HG02884 (cell line): ENCODE results near the gene MAPK8IP1.

Source experiments
- ATAC-seq: cut with Tn5 transposase; IDR thresholded peaks from one replicate; pipeline ENCODE4 v1.9.1; 2021; ENCODE audit warnings: mild to moderate bottlenecking, moderate library complexity; ENCODE audit not compliant: unreplicated experiment

Gene MAPK8IP1

DNA sequence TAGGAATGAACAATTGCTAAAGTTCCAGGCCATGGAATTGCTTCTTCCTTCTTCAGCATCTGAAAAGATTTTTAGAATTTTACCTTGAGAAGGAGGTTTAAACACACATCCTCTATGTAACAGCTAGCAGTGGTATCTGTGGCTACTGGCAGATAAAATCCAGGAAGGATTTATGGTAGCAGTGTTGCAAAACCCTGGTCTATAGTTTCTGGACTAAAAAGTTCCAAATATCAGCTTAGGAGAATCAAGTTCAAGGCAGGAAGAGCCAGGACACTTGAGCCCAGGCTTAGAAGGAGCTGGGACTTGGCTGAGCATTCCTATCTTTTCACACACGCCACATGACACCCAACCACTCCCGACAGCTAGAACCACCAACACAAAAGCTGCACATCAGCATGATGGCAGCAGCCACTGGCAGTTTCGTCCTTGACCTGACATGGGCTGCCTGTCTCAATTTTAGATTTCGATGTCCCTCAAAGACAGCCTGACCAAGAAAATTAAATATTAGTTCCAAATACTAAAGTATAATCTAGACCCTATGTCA is 51.1 kb downstream of the MAPK8IP1 start:
- no peak for ATAC-seq

DNA sequence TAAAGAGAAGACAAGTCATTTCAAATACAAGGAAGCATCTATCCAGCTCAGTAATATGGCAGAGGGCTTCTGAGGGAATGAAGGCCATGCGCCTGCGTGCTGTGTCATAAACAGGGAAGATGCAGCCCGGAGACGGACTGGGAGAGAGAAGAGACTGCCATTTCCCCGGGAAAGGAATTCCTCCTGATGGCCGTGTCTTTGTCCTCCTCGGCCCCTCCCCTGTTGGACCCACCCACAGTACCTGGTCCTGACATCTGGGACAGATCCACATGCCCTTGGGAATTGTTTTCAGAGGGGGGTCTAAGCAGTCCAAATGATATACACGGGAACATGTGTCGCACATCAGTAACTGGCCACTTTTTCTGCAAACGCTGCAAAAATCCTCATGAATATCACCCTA is 52.5 kb downstream of the MAPK8IP1 start:
- no peak for ATAC-seq

DNA sequence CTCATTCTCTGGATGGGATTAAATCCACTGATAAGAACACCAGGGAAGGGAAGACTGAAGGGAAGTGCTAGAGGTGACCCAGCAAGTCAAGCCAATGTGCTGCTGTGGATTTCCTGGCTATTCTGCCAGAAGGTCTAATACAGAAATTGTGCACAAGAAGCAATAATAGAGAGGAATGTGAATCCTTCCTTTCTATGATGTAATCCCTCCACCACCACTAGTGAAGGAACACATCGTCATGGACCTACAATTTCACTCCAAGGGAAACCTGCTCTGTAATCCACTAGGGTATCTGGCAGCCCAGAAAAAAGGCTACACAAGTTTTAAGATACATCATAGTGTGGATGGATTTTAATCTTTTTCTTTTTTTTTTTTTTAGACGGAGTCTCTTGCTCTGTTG is 54.4 kb downstream of the MAPK8IP1 start:
- ATAC-seq, result no peak

DNA sequence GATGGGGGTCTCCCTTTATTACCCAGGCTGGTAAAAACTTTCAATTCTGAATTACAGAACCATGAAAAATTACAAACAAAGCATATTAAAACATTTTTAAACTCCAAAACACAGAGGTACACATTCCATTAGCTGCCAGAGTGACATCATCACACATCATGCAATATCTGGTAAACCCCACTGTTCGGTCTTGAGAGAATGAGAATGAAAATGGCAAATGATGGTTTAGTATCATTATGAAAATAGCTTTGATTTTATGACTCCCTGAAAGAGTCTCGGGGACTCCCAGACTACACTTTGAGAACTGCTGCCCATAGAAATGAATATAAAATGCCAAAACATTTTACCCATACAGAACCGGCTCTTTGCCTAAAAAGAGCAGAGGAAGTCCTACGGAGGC is 55.8 kb downstream of the MAPK8IP1 start:
- no peak for ATAC-seq

DNA sequence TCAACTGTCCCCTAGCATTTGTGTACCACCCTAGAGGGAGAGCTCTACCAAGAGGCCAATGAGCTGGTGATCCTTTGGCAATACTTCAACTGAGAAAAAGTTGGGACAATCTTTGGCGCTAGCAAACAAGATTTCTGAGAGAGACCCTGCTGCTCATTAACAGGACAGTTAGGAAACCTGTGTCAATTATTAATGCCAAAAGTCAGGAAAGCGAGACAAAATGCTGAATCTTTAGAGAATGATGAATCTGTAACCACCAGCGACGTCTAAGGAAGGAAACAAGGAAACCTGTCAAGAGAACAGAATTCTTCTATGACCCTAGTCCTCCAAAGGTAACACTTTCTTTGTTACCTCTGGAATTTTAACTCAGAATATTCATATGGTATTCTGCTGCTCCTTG is 56.9 kb downstream of the MAPK8IP1 start:
- no peak for ATAC-seq

DNA sequence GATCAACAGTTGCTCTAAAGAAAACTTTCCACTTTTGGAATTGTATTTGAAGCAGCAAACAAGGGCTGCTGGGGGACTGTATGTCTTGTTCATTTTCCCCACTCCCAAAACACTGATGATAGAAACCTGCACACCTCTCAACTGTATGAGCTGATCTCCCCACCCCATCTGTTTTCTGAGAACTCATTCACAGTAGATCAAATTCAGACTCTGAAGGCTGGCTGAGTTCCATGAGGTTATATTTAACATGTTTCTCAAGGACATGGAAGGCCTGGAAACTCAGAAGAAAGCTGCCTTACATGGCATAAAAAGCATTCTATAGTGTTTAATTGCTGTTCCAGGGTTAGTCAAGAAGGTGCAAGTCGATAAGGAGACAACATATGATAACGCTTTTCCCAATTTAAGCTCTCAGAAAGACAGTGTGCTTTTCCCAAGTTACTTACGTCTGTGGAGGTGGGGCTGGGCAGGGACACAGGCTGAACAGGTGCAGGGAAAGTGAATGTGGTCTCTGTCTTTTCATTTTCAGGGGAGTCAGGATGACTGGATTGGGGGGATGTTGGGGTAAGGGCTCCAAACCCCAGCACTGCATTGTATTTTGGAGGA is 60.0 kb downstream of the MAPK8IP1 start:
- ATAC-seq, result no peak

DNA sequence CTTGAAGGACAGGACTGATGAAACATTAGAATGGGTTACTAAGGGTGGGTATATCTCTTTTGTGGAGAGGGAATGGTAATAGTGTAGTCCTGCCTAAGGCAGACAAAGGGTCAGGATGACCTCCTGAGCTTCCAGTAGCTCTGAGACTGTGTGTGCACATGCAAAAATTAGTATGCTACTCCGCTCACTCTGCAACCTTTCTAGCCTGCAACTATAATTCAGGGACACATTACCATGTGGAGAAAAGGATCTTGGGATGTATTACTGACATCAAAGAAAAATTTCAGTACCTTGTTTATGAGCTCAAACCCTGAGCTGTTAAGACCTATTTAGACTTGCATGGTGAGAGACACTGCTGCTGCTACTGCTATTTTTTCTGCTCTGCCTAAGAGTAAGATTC is 62.4 kb downstream of the MAPK8IP1 start:
- ATAC-seq, result no peak

DNA sequence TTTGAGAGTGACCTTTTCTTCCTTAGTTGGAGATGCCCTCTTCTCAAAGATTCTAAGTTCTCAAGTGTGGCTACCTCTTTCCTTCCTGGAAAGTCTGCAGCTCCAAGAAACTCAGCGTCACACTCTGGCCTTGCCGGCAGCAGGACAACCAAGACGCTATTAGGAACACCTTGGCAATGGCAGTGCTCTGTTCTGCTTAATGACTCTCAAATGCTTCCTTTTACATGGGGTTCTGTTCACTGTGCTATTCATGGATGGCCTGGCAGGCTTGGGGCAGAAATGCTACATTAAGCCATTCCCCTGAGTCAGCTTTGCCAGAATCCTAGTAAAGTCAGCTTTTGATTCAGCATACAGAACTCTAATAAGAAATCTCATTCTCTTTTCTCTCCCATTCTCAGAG is 62.9 kb downstream of the MAPK8IP1 start:
- no peak for ATAC-seq

DNA sequence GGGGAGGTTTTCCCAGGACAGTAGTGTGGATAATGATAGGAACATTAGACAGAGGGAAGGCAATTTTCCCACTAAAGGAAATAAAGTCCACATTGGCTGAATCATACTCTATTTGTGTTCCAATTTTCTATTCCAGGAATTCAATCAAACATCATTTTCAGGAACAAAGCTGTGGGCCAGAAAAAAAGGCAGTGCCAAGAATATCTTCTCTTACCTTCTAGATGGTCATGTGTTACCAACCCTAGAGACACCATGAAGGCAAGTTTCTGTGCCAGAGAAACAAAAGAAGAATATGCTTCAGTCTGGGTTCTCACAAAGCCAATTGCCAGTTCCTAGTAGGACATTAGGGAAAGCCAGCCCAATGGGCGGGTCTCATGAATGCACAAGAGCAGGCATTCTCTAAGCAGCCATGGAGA is 64.5 kb downstream of the MAPK8IP1 start:
- ATAC-seq, result no peak
